Measurements from ENCODE around the gene TCEA3. TPM values are rescaled to one million over a fixed set of nuclear protein-coding genes. Genes with fewer than 3 reads are reported as not detected.
A peak's percentile ranks its signal among the peaks of the same experiment; 100 is the strongest.

Gene TCEA3
- total RNA-seq, result 1 to 10 TPM; 7.0 to 8.3 TPM

- ATAC-seq (peak; percentile 41), DNase-seq (peak; percentile 34)
- Mint-ChIP-seq H3K27ac (peak within 1 kb of the TSS; percentile 79), H3K9me3 (no peaks in the 10 kb centered on the region), H3K27me3 (peaks cover 8% of the 10 kb centered on the region), H3K4me1 (ENCODE audit: low read depth) (peaks cover 24% of the 10 kb centered on the region), H3K36me3 (ENCODE audit: low read depth) (no peaks in the 10 kb centered on the region), H3K4me3 (peak within 1 kb of the TSS; percentile 76)
- CTCF ChIA-PET, result interaction anchor here (0.7 to 2.3 kb wide), 4 partner anchors 21 to 233 kb away, joined by 3 to 17 read pairs (median 4); no protein-coding TSS in a partner anchor
- POLR2A ChIA-PET, result interaction anchor here (1.9 kb wide), 1 partner anchor 20 kb away, joined by 4 read pairs; no protein-coding TSS in a partner anchor
- TF ChIP-seq, protein P1, sequence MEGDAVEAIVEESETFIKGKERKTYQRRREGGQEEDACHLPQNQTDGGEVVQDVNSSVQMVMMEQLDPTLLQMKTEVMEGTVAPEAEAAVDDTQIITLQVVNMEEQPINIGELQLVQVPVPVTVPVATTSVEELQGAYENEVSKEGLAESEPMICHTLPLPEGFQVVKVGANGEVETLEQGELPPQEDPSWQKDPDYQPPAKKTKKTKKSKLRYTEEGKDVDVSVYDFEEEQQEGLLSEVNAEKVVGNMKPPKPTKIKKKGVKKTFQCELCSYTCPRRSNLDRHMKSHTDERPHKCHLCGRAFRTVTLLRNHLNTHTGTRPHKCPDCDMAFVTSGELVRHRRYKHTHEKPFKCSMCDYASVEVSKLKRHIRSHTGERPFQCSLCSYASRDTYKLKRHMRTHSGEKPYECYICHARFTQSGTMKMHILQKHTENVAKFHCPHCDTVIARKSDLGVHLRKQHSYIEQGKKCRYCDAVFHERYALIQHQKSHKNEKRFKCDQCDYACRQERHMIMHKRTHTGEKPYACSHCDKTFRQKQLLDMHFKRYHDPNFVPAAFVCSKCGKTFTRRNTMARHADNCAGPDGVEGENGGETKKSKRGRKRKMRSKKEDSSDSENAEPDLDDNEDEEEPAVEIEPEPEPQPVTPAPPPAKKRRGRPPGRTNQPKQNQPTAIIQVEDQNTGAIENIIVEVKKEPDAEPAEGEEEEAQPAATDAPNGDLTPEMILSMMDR (IDR thresholded peaks at IDR 0.05), result no peak
- intact Hi-C loops (cut with micrococcal nuclease), result no loop called here
Measured at GRCh38 chr1:23424293-23425192, at the start of gene TCEA3. Gene TCEA3, minus strand, starts transcription at chr1:23424748. Its CDS starts 115 bp downstream, at chr1:23424633.

DNA sequence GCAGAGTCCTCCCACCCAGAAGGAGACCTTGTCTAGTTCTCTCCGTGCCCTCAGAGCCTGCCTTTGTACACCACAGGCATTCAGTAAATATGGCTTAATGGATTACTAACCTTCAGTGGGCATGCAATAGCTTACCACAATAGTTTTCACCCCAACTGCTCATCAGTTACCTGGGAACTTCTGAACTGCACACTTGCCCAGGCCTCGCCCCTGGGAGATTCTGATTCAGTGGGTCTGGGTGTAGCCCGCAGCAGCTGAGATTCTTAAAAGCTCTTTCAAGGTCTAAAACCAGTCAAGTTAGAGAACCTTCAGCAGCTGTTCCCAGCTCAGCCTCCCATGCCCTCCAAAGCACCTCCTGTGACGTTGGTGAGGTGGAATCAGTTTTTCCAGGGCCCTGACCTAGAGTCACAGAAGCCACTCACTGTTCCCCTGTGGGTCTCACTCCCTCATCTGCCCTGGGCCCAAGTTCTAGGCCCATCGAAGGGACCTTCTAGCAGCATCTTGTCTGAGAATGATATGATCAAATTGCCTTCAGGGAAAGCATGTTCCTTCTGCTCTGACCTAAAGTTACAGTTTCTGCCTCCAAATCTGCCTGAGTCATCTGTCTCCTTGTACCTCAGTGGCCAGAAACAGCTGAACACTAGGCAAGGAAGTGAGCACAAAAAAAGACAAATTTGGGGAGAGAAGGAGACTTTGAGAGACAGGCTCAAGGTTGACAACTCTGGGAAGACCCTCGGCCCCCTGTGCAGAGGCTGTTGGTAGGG lies 48.7 kb upstream of the TCEA3 start:
- H3K27ac Mint-ChIP-seq, result no peak overlapping the region
- TF ChIP-seq, protein P1 (IDR thresholded peaks at IDR 0.05), result no peak
- no peaks in the 10 kb centered on the region for H3K9me3 Mint-ChIP-seq
- peaks cover 2% of the 10 kb centered on the region for H3K27me3 Mint-ChIP-seq
- DNase-seq (no peak), ATAC-seq (no peak)
- H3K4me3 Mint-ChIP-seq, result no peak overlapping the region
- intact Hi-C loops (cut with micrococcal nuclease), result no loop called here
- ChIA-PET CTCF (interaction anchor here (1.6 kb wide), 1 partner anchor 66 kb away, joined by 5 read pairs; no protein-coding TSS in a partner anchor), POLR2A (interaction anchor here (0.7 kb wide), 1 partner anchor 36 kb away, joined by 3 read pairs; no protein-coding TSS in a partner anchor)
- H3K36me3 Mint-ChIP-seq (ENCODE audit: low read depth), result no peaks in the 10 kb centered on the region
- no peaks in the 10 kb centered on the region for H3K4me1 Mint-ChIP-seq (ENCODE audit: low read depth)

DNA sequence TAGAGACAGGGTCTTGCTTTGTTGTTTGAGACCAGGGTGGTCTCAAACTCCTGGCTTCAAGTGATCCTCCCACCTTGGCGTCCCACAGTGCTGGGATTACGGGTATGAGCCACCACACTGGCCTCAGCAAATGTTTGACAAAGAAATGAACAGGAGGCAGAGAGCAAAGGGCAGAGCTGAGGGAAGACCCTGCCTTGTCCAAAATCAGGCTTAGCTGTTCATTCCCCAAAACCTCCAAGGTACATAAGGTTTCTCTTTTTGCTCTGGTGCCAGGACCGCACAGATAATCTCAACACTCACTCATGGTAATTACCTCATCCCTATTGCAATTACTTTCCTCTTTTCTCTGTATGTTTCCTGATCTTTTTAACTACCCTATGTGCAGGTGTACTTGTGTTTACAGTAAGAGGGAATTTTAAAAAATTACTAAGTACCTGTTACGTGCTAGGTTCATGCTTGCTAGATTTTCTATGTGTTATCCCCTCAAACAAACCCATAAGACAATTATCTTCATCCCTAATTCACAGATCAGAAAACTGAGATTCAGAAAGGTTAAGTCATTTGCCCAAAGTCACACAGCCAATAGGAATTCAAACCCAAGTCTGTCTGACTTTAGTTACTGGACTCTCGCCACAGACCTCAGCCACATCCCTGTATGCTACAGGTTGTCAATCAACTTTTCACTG lies 47.9 kb upstream of the TCEA3 start:
- ChIA-PET CTCF (interaction anchor here (1.6 kb wide), 1 partner anchor 67 kb away, joined by 5 read pairs; no protein-coding TSS in a partner anchor), POLR2A (no interaction called here)
- no peaks in the 10 kb centered on the region for H3K9me3 Mint-ChIP-seq
- no peak overlapping the region for H3K27ac Mint-ChIP-seq
- ATAC-seq (no peak), DNase-seq (no peak)
- H3K4me3 Mint-ChIP-seq, result no peak overlapping the region
- H3K36me3 Mint-ChIP-seq (ENCODE audit: low read depth), result no peaks in the 10 kb centered on the region
- TF ChIP-seq, protein P1 (IDR thresholded peaks at IDR 0.05), result no peak
- intact Hi-C loops (cut with micrococcal nuclease), result no loop called here
- H3K4me1 Mint-ChIP-seq (ENCODE audit: low read depth), result no peaks in the 10 kb centered on the region
- H3K27me3 Mint-ChIP-seq, result peaks cover 2% of the 10 kb centered on the region

GRCh38 chr1:23471473-23472075 lies 47.0 kb upstream of the TCEA3 start:
- Mint-ChIP-seq H3K4me3 (no peak overlapping the region), H3K9me3 (no peaks in the 10 kb centered on the region), H3K27ac (no peak overlapping the region), H3K4me1 (ENCODE audit: low read depth) (no peaks in the 10 kb centered on the region), H3K27me3 (no peaks in the 10 kb centered on the region), H3K36me3 (ENCODE audit: low read depth) (no peaks in the 10 kb centered on the region)
- DNase-seq (no peak), ATAC-seq (no peak)
- ChIA-PET POLR2A (no interaction called here), CTCF (interaction anchor here (1.6 kb wide), 1 partner anchor 68 kb away, joined by 5 read pairs; no protein-coding TSS in a partner anchor)
- TF ChIP-seq, protein P1 (IDR thresholded peaks at IDR 0.05), result no peak
- intact Hi-C loops (cut with micrococcal nuclease), result no loop called here
